GM18511 (cell line): ENCODE measurements around the gene MRPS22.
"Not testable (repeated sequence)": the region's sequence is repeated elsewhere in the genome, so short reads cannot be mapped to it uniquely, and the experiment has no call there.

Experiments
- ATAC-seq: cut with Tn5 transposase; IDR thresholded peaks from one replicate; pipeline ENCODE4 v1.9.1; 2021; ENCODE audit warnings: mild to moderate bottlenecking, moderate library complexity; ENCODE audit not compliant: unreplicated experiment

The MRPS22 gene

DNA sequence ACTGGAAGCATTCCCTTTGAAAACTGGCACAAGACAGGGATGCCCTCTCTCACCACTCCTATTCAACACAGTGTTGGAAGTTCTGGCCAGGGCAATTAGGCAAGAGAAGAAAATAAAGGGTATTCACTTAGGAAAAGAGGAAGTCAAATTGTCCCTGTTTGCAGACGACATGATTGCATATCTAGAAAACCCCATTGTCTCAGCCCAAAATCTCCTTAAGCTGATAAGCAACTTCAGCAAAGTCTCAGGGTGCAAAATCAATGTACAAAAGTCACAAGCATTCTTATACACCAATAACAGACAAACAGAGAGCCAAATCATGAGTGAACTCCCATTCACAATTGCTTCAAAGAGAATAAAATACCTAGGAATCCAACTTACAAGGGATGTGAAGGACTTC, 9.1 kb upstream of the MRPS22 start:
- ATAC-seq = not testable (repeated sequence)

DNA sequence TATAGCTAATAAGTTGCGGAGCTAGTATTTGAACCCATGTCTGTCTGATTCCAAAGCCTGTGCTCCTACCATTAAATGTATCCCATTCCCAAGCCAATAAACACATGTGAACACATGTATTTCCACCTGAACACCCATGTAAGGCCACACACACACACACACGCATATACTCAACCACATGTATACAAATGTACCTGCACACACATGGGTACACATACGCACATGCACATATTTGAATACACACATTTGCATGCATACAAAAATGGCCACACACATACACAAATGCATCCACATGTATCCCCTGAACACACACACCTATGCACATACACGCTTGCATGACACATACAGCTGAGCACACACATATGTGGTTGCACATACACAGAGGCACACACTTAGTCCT, 5.4 kb upstream of the MRPS22 start:
- no peak for ATAC-seq

DNA sequence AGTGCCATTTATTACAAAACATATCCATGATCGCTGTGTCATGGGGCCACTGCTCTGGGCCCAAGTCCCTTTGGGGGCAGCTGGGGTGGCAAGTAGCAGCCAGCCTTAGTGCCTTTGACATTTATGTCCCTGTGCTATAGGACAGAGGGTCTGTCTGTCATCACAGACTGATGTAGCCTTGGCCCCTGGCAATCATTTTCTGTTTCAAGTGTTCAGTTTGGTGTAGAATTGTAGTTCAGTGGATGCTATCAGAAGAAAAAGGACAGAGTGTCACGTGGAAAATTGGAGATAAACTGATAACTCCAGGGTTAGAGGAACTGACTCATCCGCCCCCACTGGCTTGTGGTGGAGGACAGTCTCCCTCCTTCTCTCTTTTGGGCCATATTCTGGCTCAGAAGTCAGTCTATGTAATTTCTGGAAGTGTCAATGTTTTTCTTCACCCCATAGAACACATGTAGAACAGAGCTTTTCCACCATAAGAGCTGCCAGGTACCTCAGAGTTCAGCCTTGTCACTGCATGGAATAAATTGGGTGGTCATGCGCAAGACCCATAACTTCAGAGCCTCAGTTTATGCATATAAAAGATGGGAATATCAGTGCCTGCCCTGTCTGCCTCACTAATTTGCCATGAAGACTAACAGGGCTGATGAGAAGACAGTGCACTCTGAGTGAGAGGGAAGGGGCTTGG, 4.5 kb upstream of the MRPS22 start:
- no peak for ATAC-seq

DNA sequence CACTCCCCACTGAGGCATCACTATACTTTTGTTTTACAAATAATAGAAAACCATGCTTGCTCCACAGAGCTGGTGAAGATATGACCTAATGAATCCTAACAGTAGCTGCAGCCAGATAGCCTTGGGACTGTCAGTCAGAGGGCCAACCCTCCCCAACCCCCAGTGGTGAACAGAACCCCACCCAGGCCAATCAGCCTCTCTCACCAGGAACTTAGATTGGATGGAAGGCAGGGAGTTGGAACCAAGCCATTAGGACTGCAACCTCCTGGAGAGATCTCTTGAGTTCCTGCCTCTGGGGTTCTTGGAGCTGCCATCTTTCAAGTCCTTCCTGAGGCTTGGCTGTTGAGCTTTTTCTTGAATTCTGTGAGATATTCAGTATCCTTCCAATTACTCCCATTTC, 3.0 kb upstream of the MRPS22 start:
- ATAC-seq = no peak

DNA sequence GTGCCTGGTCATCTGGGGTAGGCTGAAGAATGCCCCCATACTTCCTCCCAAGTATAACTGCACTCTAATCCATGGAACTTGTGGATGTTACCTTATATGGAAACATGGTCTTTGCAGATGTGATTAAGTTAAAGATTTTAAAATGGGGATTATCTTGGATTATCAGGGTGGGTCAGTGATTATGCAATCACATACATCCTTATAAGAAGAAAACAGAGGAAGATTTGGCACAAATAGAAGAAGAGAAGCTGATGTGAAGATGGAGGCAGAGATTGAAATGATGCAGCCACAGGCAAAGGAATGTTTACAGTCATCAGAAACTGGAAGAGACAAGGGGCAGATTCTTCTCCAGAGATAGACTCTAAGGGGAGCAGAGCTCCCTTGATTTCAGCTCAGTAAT, 1.8 kb upstream of the MRPS22 start:
- ATAC-seq = no peak

DNA sequence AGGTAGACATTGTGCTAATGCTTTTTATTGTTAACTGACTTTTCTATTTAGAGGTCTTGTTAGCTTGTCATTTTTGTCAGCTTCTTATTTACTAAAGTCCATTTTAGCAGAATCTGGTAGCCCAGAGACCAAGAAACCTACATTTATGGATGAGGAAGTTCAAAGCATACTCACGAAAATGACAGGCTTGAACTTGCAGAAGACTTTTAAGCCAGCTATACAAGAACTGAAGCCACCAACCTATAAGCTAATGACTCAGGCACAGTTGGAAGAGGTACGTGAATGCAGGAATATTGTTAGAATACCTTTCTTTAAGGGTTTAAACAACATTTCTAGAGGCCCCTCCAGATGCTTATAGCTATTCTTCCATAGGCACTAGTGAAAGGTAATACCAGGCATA, 3.0 kb downstream of the MRPS22 start:
- no peak for ATAC-seq

DNA sequence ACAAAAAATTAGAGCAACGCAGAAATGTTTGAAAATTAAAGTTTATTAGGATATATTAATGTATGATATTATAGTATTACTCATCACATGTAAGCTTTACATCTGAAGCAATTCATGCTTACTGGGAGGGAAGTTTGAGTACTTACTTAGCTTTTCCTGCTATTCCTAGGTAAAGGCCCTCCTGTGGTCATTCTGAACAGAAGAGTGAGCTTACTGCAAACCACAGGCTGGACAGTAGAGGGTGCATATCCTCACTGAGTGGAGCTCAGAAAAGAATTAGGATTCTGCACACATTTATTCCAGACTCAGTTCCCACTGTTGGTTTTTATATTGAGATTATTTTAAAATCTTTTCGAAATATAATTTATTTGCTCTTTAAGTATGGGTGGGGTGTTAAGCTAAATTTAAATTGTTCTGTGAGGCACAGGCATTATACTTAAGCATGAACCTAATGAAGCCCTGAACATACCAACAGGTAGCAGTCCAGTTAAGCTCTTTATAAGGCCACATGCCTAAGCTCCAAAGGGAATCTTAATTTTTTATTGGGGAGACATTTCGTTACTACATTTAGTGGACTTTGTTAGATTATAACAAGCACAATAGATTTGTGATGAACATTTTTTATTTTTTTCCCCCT, 10.2 kb downstream of the MRPS22 start:
- ATAC-seq = no peak

DNA sequence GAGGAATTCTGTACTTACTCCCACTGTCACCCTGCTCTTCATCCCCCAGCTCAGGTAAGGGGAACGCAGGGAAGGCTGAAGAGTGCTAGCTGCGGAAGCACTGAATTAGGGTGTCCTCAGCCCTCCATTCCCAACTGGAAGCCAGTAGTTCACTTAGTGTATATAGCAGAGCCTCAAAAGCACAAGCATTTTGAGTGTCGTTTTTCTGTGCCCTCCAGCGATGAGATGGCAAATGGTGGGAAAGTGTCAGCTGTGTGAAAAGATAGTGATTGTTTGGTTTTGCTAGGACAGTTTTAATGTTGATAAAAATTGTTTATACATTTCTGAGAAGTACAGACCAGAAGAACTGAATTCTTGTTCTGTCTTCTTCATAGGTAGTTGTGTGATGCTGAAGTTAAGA, 10.8 kb downstream of the MRPS22 start:
- ATAC-seq = no peak

DNA sequence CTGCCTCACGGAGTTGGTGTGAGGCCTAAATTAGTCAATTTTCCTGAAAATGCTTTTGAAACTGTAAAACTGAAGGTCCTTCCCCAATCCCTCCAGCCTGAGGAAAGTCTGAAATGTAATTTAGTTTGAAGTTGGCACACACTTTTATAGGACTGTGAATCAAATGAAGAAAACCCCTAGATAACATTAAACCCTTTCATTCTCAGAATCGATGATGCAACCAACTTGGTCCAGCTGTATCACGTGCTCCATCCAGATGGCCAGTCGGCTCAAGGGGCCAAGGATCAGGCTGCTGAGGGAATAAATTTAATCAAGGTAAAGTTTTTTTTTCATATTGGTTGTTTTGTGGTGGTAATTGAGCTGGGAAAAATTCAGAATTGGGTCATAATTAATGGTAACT, 11.7 kb downstream of the MRPS22 start:
- no peak for ATAC-seq

DNA sequence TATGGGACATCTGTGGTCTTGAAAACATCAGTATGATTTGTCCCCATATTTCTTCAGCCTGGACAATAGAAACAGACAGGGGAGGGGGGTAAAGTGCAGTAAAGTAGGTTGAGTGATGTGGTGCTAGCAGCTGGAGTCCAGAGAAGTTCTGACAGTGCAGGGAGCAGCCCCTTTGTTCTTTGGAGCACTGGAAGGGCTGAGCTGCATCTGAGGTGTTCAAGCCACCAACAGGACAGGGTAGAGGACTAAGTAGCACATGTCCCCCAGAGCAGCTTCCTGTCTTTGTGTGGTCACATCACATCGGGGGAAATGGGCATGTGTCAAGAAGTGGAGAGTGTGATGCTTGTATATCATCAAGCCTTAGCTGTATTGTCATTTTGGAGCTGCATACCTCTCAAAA, 12.1 kb downstream of the MRPS22 start:
- no peak for ATAC-seq

DNA sequence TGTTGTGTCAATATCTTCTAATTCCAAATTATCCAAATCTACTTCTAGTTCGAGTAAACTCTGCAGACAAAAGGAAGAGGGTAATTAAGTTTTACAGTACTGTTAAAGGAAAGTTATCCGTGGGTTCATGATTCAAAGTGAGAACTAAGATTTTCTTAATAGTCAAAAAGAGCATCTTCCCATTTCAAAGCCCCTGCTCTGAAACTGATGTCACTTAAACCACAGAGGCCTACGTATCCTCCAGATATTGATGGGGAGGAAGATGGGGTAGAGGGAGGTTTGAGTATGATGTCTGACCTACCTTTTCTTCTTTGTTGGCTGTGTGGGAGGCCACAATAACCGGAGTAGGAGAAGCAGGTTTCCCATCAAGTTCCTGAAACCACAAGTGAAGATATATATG, 14.1 kb downstream of the MRPS22 start:
- ATAC-seq = peak; percentile 59

DNA sequence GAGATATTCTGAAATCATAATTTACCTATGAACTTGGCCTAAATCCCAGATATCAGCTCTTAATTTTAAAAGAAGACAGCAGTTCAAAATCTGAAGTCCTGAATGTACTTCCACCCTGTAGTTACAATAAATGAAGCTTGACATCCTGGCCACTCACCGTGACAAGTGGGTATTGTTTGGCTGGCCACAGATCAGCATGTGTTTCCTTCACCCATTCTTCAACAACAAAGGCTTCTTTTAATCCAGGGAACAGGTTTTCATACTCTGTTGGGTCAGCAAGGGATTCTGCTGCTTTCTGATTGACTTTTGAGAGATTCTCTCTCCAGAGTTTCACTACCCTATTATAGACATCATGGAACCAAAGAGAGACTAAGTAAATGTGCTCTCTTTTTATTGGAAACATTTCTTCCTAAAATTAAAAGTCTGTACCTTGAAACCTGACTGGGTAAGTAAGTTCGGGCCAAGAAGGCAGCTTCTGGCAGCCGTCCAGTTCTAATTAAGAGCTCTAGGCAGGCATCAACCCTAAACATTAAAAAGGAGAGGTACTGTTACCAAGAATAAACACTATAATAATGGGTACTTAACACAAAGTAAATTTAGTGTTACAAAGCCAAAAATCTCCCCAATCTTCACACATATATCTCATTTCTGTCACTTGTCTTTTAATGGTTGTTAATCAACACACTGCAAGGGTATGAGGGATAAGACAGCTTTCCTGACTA, 15.2 kb downstream of the MRPS22 start:
- ATAC-seq = no peak

DNA sequence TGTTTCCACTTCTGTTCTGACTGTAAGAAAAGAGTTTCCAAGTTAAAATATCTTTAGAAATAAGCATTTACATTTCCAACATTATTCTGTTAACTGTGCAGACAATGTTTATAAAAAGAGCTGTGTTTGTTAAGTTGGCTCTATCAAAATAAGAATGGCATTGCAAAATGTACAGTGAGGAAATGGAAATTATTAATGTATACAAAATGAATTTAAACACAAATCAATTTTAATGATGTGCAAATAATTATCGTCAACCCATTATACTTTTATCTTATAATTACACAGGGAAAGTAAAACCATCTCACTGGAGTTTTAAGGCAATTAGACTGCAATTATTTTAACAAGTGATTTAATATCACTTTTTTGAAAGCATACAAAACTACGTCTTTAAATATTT, 17.5 kb downstream of the MRPS22 start:
- no peak for ATAC-seq

DNA sequence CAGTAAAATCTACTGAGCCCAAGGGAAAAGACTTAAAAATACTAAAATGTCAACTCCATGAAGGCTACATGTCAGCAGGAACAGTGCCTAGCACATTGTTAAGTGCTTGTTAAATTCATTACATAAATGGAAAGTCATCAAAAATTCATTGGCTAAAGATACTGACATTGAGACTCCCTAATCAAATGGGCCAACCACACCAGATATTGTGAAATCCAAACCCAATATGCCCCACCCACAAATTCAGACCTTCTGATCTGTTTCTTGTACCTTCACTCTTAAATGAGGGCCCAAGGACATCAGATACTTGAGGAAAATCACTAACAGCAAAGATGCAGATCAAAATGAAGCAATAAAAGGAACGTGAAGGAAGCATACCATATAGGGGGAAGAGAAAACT, 20.7 kb downstream of the MRPS22 start:
- ATAC-seq = no peak

DNA sequence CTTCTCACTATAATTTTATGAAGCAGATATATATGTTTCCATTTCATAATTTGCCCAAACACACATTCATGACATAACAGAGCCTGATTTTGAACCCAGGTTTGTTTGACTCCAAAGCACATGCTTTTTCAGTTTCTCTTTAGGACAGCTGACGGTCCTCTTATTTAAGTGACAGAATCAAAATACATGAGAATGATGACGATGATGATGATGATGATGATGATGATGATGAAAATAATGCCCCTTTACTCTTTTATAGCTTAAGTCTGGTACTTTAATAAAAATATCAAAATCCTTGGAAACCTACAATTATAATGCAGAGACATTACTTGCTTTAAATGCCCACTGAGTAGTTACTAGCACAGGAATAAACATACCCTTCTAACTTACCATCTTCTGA, 30.3 kb downstream of the MRPS22 start:
- no peak for ATAC-seq

DNA sequence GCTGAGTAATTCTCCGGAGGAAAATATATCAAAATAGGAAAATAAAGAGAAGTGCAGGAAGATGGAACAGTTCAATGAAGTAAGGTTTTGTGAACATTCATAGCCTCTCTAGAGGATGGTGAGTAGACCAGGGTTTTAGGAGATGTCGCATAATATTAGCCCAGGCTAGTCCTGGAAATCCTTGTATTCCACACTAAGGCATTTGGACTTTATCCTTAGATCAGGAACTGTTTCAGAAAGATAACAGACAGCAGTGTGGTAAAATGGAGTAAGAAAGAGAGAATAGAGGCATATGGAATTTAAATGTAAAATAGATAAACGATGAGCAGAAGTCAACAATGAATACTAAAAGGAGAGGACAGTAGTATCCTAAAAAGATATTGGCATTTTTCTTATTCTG, 33.6 kb downstream of the MRPS22 start:
- no peak for ATAC-seq

DNA sequence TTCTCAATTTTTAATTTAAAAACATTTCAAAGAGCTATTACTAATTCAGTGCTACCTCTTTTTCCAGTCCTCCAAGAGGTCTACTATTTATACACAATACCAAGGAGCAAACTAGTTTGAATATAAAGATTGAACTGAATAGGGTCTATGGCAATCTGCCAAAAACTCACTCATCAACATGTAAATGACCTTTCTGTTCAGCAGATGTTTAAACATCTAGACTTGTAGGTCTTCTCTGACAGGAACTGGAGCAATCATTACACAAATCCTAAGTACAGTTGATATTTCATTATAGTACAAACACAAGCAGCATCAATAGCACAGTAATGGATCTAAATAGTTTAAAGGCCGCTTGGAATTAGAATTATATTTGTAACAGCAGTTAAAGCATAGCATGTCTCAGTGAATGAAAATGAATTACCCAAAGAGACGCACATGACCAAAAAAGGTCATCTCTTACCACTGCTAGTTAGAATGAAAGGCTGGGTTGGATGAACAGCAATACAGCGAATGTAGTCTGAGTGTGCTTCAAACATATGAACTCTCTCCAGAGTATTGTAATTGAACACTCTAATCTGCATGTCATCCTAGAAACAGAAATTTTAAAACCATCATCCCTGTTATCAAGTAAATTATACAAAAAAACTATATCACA, 34.9 kb downstream of the MRPS22 start:
- no peak for ATAC-seq

DNA sequence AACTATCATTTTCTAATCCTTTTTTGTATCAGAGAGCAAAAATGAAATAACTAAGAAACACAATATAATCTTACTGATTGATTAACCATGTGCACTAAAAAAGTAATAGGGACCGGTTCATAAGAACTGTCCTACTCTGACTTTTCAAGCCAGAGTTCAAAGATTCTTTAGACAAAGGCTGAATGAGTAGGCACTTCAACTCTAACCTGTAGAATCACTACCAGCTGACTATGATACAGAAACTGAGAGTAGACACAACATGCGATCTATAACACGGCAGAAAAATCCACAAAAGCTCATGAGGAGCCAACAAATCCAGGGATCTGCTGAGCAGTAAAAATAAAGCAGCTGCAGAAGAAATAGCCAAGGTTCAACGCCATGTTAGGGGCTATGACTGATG, 36.8 kb downstream of the MRPS22 start:
- no peak for ATAC-seq

DNA sequence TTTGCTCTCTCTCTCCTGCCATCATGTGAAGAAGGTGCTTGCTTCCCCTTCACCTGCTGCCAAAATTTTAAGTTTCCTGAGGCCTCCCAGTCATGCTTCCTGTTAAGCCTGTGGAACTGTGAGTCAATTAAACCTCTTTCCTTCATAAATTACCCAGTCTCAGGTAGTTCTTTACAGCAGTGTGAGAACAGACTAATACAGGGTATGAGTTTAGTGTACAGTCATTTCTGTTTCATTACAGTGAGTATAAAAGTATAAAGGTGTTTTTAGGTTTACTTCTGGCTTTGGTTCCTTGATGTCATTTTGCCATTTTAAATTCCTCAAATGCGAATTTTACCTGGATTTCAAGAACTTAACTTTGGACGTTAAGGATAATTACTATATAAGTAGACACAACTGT, 38.5 kb downstream of the MRPS22 start:
- ATAC-seq = not testable (repeated sequence)

DNA sequence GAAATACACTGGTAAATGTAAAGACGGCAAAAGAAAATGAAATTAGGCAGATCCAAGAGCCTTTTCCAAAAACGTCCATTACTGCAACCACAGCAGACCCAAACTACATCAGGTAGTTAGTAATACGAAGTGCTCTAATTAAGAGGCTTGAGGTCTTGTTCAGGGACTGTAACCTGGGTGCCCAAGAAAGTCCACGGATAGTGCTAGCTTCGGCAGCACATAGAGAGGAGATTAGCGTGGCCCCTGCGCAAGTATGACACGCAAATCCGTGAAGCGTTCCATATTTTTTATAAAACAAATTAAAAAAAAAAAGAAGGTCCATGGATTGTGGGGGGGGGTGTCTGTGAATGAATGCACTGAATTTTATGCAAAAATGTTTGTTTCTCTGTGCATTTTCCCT, 44.3 kb downstream of the MRPS22 start:
- no peak for ATAC-seq

DNA sequence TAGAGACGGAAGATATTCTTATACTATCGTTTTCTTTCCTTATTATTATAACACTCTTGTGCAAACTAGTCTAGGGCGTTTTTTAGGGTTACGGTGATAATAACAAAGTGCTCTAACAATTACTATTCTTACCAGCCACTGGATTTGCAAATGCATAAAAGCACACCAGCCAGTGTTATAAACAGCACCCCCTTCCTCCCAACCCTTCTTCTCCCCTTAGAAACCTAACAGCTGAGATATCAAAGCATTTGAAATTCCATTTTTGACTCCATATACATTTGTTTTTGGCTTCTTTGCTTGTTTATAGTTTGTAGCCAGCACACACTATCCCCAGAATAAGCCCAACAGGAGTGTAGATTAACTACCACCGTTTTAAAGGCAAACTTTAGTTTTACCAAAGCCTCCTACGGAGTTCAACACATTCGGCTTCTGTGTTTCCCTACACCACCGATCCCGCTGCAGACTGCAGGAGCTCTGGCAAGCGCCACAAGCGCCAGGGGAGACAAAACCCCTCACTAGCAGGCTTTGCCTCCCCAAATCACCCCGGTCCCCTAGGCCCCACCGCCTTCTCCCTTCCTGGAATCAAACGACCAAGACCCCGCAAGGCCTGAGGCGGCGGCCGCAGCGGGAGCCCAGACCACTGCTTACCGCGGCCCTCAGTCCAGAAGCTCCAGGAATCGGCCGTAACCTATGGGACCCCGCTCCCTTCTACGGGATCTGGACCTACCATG, 45.2 kb downstream of the MRPS22 start:
- peak; percentile 31 for ATAC-seq
